HG02973 (cell line): Measurements from ENCODE around the gene THAP7.

Experiments used
- ATAC-seq: cut with Tn5 transposase; IDR thresholded peaks from one replicate; pipeline ENCODE4 v1.9.1; 2021; ENCODE audit warnings: moderate library complexity; ENCODE audit not compliant: unreplicated experiment

The THAP7 gene

GRCh38 chr22:21031545-21032036 is 29.7 kb upstream of the THAP7 start:
- ATAC-seq, result no peak

- no peak for ATAC-seq
Measured at GRCh38 chr22:21030621-21031544, 29.0 kb upstream of the THAP7 start.

GRCh38 chr22:21030032-21030431 is 28.1 kb upstream of the THAP7 start:
- ATAC-seq, result no peak

- ATAC-seq, result no peak
Measured at GRCh38 chr22:21029486-21030025, 27.6 kb upstream of the THAP7 start.

- ATAC-seq, result no peak
Measured at GRCh38 chr22:21028277-21029251, 26.6 kb upstream of the THAP7 start.

- ATAC-seq, result no peak
Measured at GRCh38 chr22:21026783-21027692, 25.1 kb upstream of the THAP7 start.

- no peak for ATAC-seq
Measured at GRCh38 chr22:21025763-21026755, 24.1 kb upstream of the THAP7 start.

- no peak for ATAC-seq
Measured at GRCh38 chr22:21025266-21025665, 23.3 kb upstream of the THAP7 start.

- no peak for ATAC-seq
Measured at GRCh38 chr22:21022955-21023614, 21.2 kb upstream of the THAP7 start.

GRCh38 chr22:21022507-21022906 is 20.6 kb upstream of the THAP7 start:
- ATAC-seq, result no peak

GRCh38 chr22:21020802-21021429 is 19.0 kb upstream of the THAP7 start:
- ATAC-seq, result no peak

GRCh38 chr22:21018314-21018713 is 16.4 kb upstream of the THAP7 start:
- ATAC-seq, result no peak

GRCh38 chr22:21016644-21017420 is 14.9 kb upstream of the THAP7 start:
- ATAC-seq, result no peak

- no peak for ATAC-seq
Measured at GRCh38 chr22:21015466-21016006, 13.6 kb upstream of the THAP7 start.

- no peak for ATAC-seq
Measured at GRCh38 chr22:21014726-21015465, 13.0 kb upstream of the THAP7 start, which contains the start of gene P2RX6. TSS of gene P2RX6 (plus strand) at chr22:21015165. CDS start at chr22:21015175, 10 bp downstream.

- ATAC-seq, result peak; percentile 85
Measured at GRCh38 chr22:21014202-21014725, 12.3 kb upstream of the THAP7 start.
